HEK293 (cell line): ENCODE results near the gene RIC3.

Source experiments
- CTCF ChIP-seq: fragments of 450-650 bp; formaldehyde crosslinking; IDR thresholded peaks from 2 replicates; pipeline ENCODE4 v1.5.1; 2016; ENCODE audit warnings: missing biosample characterization, missing genetic modification characterization
- PBX3 ChIP-seq: sonication (generic); formaldehyde crosslinking; IDR thresholded peaks from 2 replicates; pipeline ENCODE4 v1.8.1; 2022; ENCODE audit warnings: mild to moderate bottlenecking, moderate library complexity, missing genetic modification reagents
- PRDM2 ChIP-seq: fragments of 450-650 bp; formaldehyde crosslinking; IDR thresholded peaks from 2 replicates; pipeline ENCODE4 v1.5.1; 2016; ENCODE audit warnings: missing biosample characterization, missing genetic modification characterization, borderline replicate concordance
- TCF7L2 ChIP-seq: IDR thresholded peaks from 2 replicates; pipeline ENCODE4 v1.6.1; 2011; ENCODE audit warnings: low read depth, mild to moderate bottlenecking, inconsistent platforms, low read length, moderate library complexity, borderline replicate concordance
- YY1 ChIP-seq: fragments of 450-650 bp; formaldehyde crosslinking; IDR thresholded peaks from 2 replicates; pipeline ENCODE4 v1.5.1; 2018; ENCODE audit warnings: missing biosample characterization, missing genetic modification characterization
- ZBTB10 ChIP-seq: fragments of 450-650 bp; formaldehyde crosslinking; IDR thresholded peaks from 2 replicates; pipeline ENCODE4 v1.5.1; 2016; ENCODE audit warnings: missing biosample characterization, missing genetic modification characterization
- ZNF10 ChIP-seq: fragments of 450-650 bp; formaldehyde crosslinking; IDR thresholded peaks from 2 replicates; pipeline ENCODE4 v1.5.1; 2017; ENCODE audit warnings: missing biosample characterization, missing genetic modification characterization
- ZNF37A ChIP-seq: fragments of 450-650 bp; IDR thresholded peaks from 2 replicates; pipeline ENCODE4 v1.5.1; 2018; ENCODE audit warnings: missing biosample characterization, missing genetic modification characterization
- ZNF549 ChIP-seq: fragments of 450-650 bp; IDR thresholded peaks from 2 replicates; pipeline ENCODE4 v1.5.1; 2018; ENCODE audit warnings: missing biosample characterization, missing genetic modification characterization, mild to moderate bottlenecking, inconsistent platforms, moderate library complexity
- ZNF670 ChIP-seq: fragments of 450-650 bp; formaldehyde crosslinking; IDR thresholded peaks from 2 replicates; pipeline ENCODE4 v1.5.1; 2016; ENCODE audit warnings: missing biosample characterization, missing genetic modification characterization, low read depth
- ZSCAN18 ChIP-seq: fragments of 450-650 bp; formaldehyde crosslinking; IDR thresholded peaks from 2 replicates; pipeline ENCODE4 v1.5.1; 2016; ENCODE audit warnings: missing biosample characterization, missing genetic modification characterization

GRCh38 chr11:8066036-8066910, 102.6 kb downstream of the RIC3 start:
- TF ChIP-seq PRDM2 (no peak), ZNF10 (tag by site-specific recombination) (no peak), CTCF (tag by site-specific recombination) (no peak), PBX3 (CRISPR knock-in tag) (no peak), ZBTB10 (tag by site-specific recombination) (no peak), ZSCAN18 (tag by site-specific recombination) (no peak), ZNF549 (tag by site-specific recombination) (no peak), ZNF670 (no peak), TCF7L2 (no peak), ZNF37A (tag by site-specific recombination) (no peak), YY1 (tag by site-specific recombination) (no peak)
